ENCODE data around the gene ITGA8.
"Not testable (repeated sequence)": the region's sequence is repeated elsewhere in the genome, so short reads cannot be mapped to it uniquely, and the experiment has no call there.

ITGA8 gene

DNA sequence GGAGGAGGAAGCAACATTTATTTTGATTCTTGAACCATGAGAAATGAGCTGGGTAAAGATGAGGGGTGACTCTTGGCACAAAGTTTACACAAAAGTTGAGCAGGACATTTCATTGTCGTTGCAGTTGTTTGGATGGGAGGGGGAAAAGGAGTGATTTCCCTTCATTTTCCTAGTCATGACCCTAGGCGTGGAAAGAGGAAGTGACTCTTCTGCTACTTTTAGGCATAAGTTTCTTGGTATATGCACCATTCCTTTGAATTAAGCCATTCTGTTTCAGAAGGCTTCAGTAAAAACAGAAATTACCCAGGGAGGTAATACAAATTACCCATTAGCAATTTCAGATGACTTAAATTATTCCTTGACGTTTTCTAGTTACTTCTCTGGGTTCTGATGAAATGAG, 234.7 kb downstream of the ITGA8 start:
- no peak for DNase-seq
- TF ChIP-seq GATA1 (IDR thresholded peaks at IDR 0.05; ENCODE audit: low read depth, low read length) (no peak), POLR2A (IDR thresholded peaks at IDR 0.05; ENCODE audit: low read length) (no peak)

DNA sequence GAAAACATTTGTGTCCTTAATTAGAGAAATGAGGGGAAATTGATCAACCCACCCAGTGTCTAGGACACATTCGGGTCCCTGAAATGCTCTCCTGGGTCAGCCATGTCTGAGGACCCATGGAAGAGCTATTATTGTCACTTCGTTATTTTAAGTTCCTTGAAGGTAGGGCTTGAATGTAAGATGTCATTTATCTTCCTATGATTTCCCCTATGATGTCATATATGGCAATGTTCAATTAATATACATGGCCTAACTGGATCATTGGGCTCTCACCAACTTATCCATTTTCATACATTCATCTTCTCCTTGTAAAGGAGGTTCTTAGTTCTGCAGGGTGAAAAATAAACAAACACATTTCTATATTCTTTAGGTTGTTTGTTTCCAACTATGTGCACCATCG, 235.6 kb downstream of the ITGA8 start:
- DNase-seq = no peak
- TF ChIP-seq GATA1 (IDR thresholded peaks at IDR 0.05; ENCODE audit: low read depth, low read length) = no peak
- TF ChIP-seq POLR2A (IDR thresholded peaks at IDR 0.05; ENCODE audit: low read length) = no peak

DNA sequence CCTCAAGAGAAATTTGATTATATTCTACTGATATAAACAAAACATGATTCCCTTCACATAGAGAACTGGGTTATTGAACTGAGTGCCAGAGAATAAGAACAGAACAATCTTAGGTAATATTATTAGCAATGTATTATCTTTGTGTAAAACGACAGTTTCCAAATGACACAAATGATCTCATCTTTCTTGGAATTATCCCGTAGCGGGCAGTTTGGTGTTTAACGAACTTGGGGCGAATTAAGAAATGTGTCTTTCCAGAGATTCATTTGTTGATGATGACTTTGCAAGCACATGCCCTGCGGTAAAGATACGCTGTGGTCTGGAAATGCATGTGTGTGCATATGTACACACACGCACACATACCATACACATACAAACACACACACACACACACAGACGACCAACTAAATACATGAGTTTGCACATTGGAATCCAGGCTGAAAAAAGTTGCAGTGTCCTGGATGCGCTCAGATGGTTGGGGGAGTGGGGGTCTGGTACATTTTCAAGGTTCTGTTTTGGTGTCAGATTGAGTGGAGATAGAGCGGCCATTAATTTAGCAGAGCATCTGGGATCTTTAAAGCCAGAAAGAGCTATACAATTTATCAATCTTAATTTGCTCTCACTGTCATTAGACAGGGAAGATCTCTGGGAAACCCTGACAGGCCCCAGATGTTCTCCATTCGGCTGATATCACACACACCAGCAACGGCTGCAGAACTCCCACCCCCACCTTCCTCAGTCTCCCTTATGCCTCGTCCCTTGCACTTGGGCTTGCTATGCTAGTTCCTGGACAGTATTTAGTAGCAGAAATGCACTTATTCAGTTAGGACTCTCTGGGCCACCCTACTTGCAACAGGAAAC, 236.3 kb downstream of the ITGA8 start:
- DNase-seq = no peak
- TF ChIP-seq GATA1 (IDR thresholded peaks at IDR 0.05; ENCODE audit: low read depth, low read length) (no peak), POLR2A (IDR thresholded peaks at IDR 0.05; ENCODE audit: low read length) (no peak)

DNA sequence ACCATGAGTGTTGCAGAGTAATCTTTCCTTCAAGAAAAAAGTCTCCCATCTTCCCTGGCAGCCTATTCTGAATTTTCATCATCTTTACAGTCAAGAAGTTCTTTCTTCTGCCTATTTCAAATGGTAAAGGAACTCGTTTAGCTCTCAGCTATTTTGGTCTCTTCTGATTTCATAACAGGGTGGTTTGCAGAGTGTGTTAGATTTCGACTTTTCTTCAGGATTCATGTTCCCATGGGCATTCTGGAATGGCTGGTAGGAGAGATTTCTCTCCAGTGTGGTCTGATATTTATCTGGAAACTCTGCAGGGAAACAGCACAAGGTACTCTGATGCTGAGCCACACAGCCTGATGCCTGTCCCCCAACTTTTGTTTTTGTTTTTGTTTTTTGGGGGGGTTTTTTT, 237.6 kb downstream of the ITGA8 start:
- DNase-seq = no peak

DNA sequence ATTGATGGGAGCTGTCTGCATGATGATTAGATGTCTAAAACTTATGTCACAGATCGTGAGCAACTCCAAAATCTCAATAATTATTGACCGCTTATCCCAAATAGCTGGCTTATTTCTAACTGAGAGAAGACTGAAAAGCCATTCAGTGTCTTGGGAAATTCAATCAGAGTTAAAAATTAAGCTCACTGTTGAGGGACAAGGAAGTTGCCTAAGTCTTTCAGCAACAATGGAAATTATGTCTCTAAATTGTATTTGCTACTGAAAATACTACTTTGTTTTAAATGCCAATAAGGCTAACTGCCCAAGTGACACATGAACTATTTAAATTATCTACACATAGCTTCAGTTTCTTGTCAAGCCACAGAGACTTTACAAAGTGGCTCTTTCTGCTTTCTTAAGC, 240.8 kb downstream of the ITGA8 start:
- TF ChIP-seq POLR2A (IDR thresholded peaks at IDR 0.05; ENCODE audit: low read length) = no peak
- no peak for TF ChIP-seq GATA1 (IDR thresholded peaks at IDR 0.05; ENCODE audit: low read depth, low read length)
- no peak for DNase-seq

More for the DNA sequence above, 237.6 kb downstream of the ITGA8 start:
- TF ChIP-seq POLR2A (IDR thresholded peaks at IDR 0.05; ENCODE audit: low read length) (no peak), GATA1 (IDR thresholded peaks at IDR 0.05; ENCODE audit: low read depth, low read length) (no peak)

DNA sequence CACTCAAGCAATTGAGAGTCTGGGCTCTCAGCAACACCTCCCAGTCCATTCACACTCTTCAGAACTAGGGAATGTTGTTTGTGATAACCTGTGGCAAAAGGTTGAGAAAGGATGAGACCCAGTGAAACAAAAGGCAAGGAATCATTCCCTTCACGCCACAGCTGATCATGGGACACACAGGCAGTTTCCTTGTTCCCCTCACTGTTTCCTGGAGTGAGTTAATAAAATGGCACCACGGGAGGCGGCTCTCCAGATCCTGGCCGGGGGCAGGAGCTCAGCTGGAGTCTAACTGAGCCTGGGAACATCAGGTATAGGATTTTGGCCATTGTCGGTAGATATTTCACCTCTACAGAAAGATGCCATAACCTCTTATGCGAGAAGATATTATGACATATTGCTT, 241.3 kb downstream of the ITGA8 start:
- no peak for TF ChIP-seq POLR2A (IDR thresholded peaks at IDR 0.05; ENCODE audit: low read length)
- no peak for TF ChIP-seq GATA1 (IDR thresholded peaks at IDR 0.05; ENCODE audit: low read depth, low read length)
- no peak for DNase-seq

DNA sequence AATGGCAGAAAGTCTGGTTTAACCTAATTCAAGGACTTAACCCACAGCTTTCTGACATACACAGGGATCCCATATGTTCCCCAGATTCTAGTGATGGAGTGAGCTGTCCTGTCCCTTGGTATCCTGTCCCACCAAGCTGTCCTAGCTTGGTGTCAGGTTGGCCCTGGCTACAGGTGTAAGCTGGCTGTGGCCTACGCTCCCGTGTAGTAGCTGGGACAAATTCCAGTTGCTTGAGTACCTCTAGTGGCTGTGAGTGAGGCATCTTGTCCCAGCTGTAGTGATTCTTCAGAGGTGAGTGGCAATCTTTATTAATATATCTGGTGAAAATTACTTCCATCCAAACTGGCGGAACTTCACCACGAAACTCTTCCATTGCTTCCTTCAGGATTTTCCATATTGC, 243.4 kb downstream of the ITGA8 start:
- TF ChIP-seq GATA1 (IDR thresholded peaks at IDR 0.05; ENCODE audit: low read depth, low read length) (no peak), POLR2A (IDR thresholded peaks at IDR 0.05; ENCODE audit: low read length) (no peak)
- no peak for DNase-seq

DNA sequence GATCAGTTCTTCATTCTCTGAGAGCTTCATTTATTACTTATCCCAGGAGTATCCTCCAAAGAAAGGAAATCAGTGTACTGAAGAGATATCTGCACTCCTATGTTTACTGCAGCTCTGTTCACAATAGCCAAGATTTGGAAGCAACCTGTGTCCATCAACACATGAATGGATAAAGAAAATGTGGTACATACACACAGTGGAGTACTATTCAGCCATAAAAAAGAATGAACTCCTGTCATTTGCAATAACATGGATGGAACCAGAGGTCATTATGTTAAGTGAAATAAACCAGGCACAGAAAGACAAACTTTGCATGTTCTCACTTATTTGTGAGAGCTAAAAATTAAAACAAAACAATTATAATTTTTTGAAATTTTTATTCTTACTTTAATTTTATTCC, 244.3 kb downstream of the ITGA8 start:
- not testable (repeated sequence) for DNase-seq

DNA sequence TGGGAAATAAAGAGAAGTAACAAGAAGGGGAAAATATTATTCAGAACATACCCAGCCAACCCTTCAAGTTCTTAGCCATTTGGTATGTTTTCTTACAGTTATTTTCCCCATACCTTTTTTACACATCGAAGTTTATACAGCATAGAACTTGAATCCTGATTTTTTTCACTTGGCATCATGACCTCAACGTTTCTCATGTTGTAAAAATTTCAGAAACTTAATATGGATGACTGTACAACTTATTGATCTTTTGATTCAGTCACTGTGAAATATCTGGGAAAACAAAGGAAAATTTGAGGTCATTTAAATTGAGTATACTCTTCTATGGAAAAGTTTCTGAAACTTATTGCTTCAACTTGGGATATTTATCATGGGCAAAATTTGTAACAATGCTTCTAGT, 245.1 kb downstream of the ITGA8 start:
- TF ChIP-seq POLR2A (IDR thresholded peaks at IDR 0.05; ENCODE audit: low read length) (no peak), GATA1 (IDR thresholded peaks at IDR 0.05; ENCODE audit: low read depth, low read length) (no peak)
- DNase-seq = no peak

DNA sequence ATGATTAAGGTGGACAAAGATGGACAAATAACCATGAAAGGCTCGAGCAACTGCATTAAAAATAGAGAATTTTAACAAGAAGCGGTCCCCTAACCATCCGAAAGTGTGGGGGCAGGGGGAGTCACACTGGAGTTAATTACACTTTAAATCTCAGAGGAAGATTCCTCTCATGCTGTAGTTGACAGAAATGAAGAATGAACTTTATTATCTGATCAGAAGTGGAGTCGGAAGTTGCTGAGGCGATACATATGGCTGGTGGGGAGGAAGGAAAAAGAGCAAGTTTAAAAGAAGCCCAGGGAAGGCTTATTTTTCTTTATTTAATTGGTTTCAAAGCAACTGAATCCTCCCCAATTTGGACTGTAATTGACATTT, 246.3 kb downstream of the ITGA8 start:
- no peak for DNase-seq
- TF ChIP-seq POLR2A (IDR thresholded peaks at IDR 0.05; ENCODE audit: low read length) = no peak
- no peak for TF ChIP-seq GATA1 (IDR thresholded peaks at IDR 0.05; ENCODE audit: low read depth, low read length)

DNA sequence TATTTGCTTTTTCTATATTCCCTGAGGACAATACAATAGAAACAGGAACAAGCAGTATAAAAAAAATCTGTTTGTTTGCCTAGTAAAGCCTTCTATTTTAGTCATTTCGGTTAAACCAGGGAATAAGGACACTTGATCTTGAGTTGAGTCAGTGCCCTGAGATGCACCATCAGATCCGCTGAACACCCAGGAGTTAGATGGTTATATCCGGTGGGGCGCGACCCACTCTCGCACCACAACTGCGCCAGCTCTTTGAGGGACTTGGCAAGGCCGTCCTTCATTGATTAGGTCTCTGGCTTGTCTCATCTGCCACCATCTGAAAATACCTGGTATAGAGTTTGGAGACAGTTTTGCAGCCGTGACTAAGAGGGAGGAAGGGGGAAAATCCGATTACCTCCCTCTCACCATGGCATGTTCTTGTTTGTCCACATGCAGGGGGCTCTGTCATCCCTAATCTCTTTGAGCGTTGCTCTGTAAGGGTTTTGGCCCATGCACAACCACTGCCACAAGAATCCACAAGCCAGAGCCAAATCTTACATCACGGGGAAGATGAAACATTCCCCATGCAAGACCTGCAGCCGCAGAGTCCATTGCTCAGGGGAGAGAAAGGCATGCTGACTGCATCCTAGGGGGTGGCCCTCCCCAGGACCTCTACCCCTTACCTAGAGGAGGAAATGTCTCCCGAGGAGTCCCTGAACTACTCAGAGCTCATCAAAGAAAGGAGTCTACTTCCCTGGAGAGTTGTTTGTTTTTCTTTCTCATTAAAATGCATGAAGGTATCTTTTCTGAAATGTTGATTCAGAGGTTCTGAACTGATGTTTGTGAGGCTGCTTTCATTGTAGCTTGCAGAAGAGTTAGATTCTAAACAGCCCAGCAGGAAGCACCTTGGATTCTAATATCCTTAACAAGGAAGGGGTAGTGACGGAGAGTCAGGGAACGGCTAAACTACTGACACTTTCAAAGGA, 247.0 kb downstream of the ITGA8 start:
- no peak for DNase-seq
- TF ChIP-seq GATA1 (IDR thresholded peaks at IDR 0.05; ENCODE audit: low read depth, low read length) (no peak), POLR2A (IDR thresholded peaks at IDR 0.05; ENCODE audit: low read length) (no peak)

DNA sequence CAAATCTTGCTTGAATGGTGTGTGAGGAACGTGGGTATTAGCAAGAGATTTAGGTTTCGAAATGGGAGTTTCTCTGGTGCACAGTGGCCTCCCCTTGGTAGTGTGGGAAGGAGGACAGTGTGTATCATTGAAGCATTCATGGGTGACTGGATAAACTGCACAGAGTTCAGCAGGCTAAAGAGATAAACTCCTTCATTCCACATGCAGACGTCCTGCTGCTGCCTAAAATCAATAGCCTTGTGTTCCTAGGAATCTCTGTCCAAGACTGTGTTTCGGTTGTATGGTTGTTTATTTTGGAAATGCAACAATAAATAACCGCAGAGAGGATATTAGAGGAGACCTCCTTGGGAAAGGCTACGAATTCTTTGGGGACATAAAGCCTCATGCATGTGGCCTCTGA, 247.7 kb downstream of the ITGA8 start:
- TF ChIP-seq POLR2A (IDR thresholded peaks at IDR 0.05; ENCODE audit: low read length) (no peak), GATA1 (IDR thresholded peaks at IDR 0.05; ENCODE audit: low read depth, low read length) (no peak)

DNA sequence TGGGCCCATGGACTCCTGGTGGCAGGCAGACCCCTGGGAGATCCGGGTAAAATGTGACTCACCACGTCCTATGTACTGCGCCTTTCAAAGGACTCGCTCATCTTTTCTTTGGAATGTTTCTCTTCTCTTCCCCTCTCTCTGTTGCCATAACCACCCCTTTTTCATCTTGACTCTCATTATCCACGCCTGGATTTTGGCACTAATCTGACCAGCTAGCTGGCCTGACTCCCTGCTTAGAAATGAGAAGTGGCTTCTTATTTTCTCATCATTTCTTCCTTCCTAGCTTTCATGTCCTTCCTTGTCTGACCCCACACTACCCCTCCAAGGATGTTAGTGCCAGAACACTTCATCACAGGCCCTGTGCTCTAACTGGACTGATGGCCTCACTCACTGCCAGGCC, 250.6 kb downstream of the ITGA8 start:
- TF ChIP-seq POLR2A (IDR thresholded peaks at IDR 0.05; ENCODE audit: low read length) (no peak), GATA1 (IDR thresholded peaks at IDR 0.05; ENCODE audit: low read depth, low read length) (no peak)
- DNase-seq = no peak

More for the DNA sequence above, 247.7 kb downstream of the ITGA8 start:
- no peak for DNase-seq

DNA sequence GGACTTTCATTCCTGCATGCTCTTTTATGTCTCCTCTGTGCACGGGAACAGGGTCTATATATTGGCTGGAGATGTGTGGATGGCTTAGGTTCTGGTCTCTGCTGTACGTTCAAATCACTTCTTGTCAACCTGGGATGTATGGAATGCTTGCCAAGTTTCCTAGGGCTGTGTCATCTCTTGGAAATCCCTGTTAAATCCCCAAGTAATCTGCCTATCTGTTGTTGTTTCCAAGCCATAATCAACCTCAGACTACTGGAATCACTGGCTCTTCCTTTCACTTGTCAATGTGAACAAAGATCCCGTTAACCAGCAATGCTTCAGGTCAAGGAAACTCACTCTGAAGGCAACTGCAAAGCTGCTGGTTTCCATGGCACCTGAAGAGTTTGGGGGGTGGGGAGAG, 255.3 kb downstream of the ITGA8 start:
- DNase-seq = no peak
- TF ChIP-seq GATA1 (IDR thresholded peaks at IDR 0.05; ENCODE audit: low read depth, low read length) (no peak), POLR2A (IDR thresholded peaks at IDR 0.05; ENCODE audit: low read length) (no peak)

All from erythroblast (primary cell).